GM23338 (cell line): ENCODE data around the gene SYP. TPM values are rescaled to one million over a fixed set of nuclear protein-coding genes. Genes with fewer than 3 reads are reported as not detected.
A peak's percentile ranks its signal among the peaks of the same experiment; 100 is the strongest.

Source experiments
- ATAC-seq: fragments of 200-7000 bp; cut with Tn5 transposase; 3 replicates; pipeline ENCODE4 v1.9.1; 2020
- DNase-seq: peaks from one replicate; pipeline ENCODE4 v3.0.0-alpha.2; 2015; ENCODE audit warnings: low spot score
- H2AFZ ChIP-seq: fragments of 200-600 bp; sonication (generic); 2 replicates; pipeline ENCODE4 v1.8.0; 2016; ENCODE audit warnings: antibody characterized with exemption, mild to moderate bottlenecking, moderate library complexity
- H3F3A ChIP-seq: fragments of 200-600 bp; sonication (generic); replicated peaks from 2 replicates; pipeline ENCODE4 v1.8.0; 2017; ENCODE audit warnings: antibody characterized with exemption, mixed run types, low read depth
- H3K27ac ChIP-seq: fragments of 200-600 bp; sonication (generic); 2 replicates; pipeline ENCODE4 v1.6.1; 2016; ENCODE audit warnings: low read depth
- H3K27me3 ChIP-seq: fragments of 200-600 bp; sonication (generic); 2 replicates; pipeline ENCODE4 v1.8.0; 2016; ENCODE audit warnings: mild to moderate bottlenecking, mixed run types, moderate library complexity; ENCODE audit not compliant: insufficient read depth
- H3K36me3 ChIP-seq: fragments of 200-600 bp; sonication (generic); 2 replicates; pipeline ENCODE4 v1.8.0; 2016; ENCODE audit warnings: mild to moderate bottlenecking; ENCODE audit not compliant: insufficient read depth
- H3K4me1 ChIP-seq: fragments of 200-600 bp; sonication (generic); 2 replicates; pipeline ENCODE4 v1.8.0; 2016; ENCODE audit warnings: mild to moderate bottlenecking, moderate library complexity; ENCODE audit not compliant: insufficient read depth
- H3K4me2 ChIP-seq: fragments of 200-600 bp; sonication (generic); 2 replicates; pipeline ENCODE4 v1.7.1; 2017; ENCODE audit warnings: mixed run types
- H3K4me3 ChIP-seq: fragments of 200-600 bp; sonication (generic); 2 replicates; pipeline ENCODE4 v1.6.1; 2016; ENCODE audit warnings: mixed run types
- H3K79me2 ChIP-seq: fragments of 200-600 bp; sonication (generic); replicated peaks from 2 replicates; pipeline ENCODE4 v1.8.0; 2017; ENCODE audit warnings: mild to moderate bottlenecking; ENCODE audit not compliant: insufficient read depth
- H3K9me2 ChIP-seq: fragments of 200-600 bp; sonication (generic); 2 replicates; pipeline ENCODE4 v1.8.0; 2017; ENCODE audit not compliant: insufficient read depth
- H4K20me1 ChIP-seq: fragments of 200-600 bp; sonication (generic); replicated peaks from 2 replicates; pipeline ENCODE4 v1.8.0; 2017; ENCODE audit warnings: mild to moderate bottlenecking; ENCODE audit not compliant: insufficient read depth
- H3K27ac Mint-ChIP-seq: 2 replicates; pipeline ENCODE4 v1.8.0; 2020; ENCODE audit warnings: inconsistent platforms, mild to moderate bottlenecking, moderate library complexity, mixed read lengths
- H3K27me3 Mint-ChIP-seq: 3 replicates; pipeline ENCODE4 v1.8.0; 2022; ENCODE audit warnings: low read depth, mild to moderate bottlenecking, moderate library complexity, mixed read lengths, inconsistent platforms; ENCODE audit not compliant: insufficient read depth, poor library complexity
- H3K36me3 Mint-ChIP-seq: 3 replicates; pipeline ENCODE4 v1.8.0; 2021; ENCODE audit warnings: low read depth, mild to moderate bottlenecking, inconsistent platforms, moderate library complexity, mixed read lengths
- H3K4me1 Mint-ChIP-seq: 3 replicates; pipeline ENCODE4 v1.8.0; 2020; ENCODE audit warnings: mild to moderate bottlenecking, inconsistent platforms, mixed read lengths
- H3K4me3 Mint-ChIP-seq: 3 replicates; pipeline ENCODE4 v1.8.0; 2021; ENCODE audit warnings: moderate library complexity, mild to moderate bottlenecking, inconsistent platforms, mixed read lengths
- H3K9me3 Mint-ChIP-seq: 3 replicates; pipeline ENCODE4 v1.8.0; 2020; ENCODE audit warnings: moderate library complexity, mild to moderate bottlenecking, inconsistent platforms, mixed read lengths
- CREB1 ChIP-seq: fragments of 250-450 bp; sonication (Bioruptor Pico); IDR thresholded peaks from 2 replicates; pipeline ENCODE4 v1.5.0; 2020; ENCODE audit warnings: low read depth, mild to moderate bottlenecking, moderate library complexity
- ETS1 ChIP-seq: IDR thresholded peaks from 2 replicates; pipeline ENCODE4 v1.6.1; 2016; ENCODE audit warnings: antibody characterized with exemption
- EZH2 ChIP-seq: fragments of 200-600 bp; sonication (generic); IDR thresholded peaks from one replicate; pipeline ENCODE4 v1.8.0; 2017; ENCODE audit warnings: antibody characterized with exemption, mild to moderate bottlenecking, low read depth; ENCODE audit not compliant: unreplicated experiment
- EZH2phosphoT487 ChIP-seq: fragments of 200-600 bp; sonication (generic); IDR thresholded peaks from one replicate; pipeline ENCODE4 v1.8.1; 2018; ENCODE audit warnings: antibody characterized with exemption; ENCODE audit not compliant: unreplicated experiment
- NANOG ChIP-seq: IDR thresholded peaks from 2 replicates; pipeline ENCODE4 v1.6.1; 2016; ENCODE audit warnings: antibody characterized with exemption, borderline replicate concordance
- POLR2AphosphoS5 ChIP-seq: IDR thresholded peaks from 2 replicates; pipeline ENCODE4 v1.6.1; 2016; ENCODE audit warnings: antibody characterized with exemption, low read depth
- STAT1 ChIP-seq: IDR thresholded peaks from one replicate; pipeline ENCODE4 v1.6.1; 2016; ENCODE audit warnings: antibody characterized with exemption; ENCODE audit not compliant: unreplicated experiment
- ZNF462 ChIP-seq: fragments of 250-450 bp; sonication (Bioruptor Pico); IDR thresholded peaks from 2 replicates; pipeline ENCODE4 v1.5.0; 2020; ENCODE audit warnings: mild to moderate bottlenecking, moderate library complexity
- polyA plus RNA-seq: library from polyadenylated mRNA; unstranded; fragments of >200 nt; fragmentation: Nextera tagmentation; extraction: Ambion mirVana; gene quantifications from 2 replicates; pipeline ENCODE4 v1.2.1, GENCODE V29; 2016
- total RNA-seq: library from RNA; depleted of rRNA; stranded (reverse); fragments of >200 nt; shearing (Covaris generic); gene quantifications from 2 replicates; pipeline ENCODE4 v1.2.3, GENCODE V29; 2014
- TF ChIP-seq, protein P1 (sequence below), 2 experiments: fragments of 200-600 bp in 1 of 2; sonication (generic) in 1 of 2; conservative IDR thresholded peaks; 2 replicates each; pipeline versions ENCODE4 v1.5.1 to v1.6.1; 2016 to 2017; ENCODE audit warnings: antibody characterized with exemption in 2 of 2, low read depth in 2 of 2, mild to moderate bottlenecking in 2 of 2, moderate library complexity in 1 of 2

SYP gene
- total and polyA plus RNA-seq, 2 experiments from 2014 or later: 3.7 to 9.1 TPM

GRCh38 chrX:49175435-49176274 lies 24.3 kb downstream of the SYP start:
- peaks cover 29% of the 10 kb centered on the region for H3K27me3 ChIP-seq
- DNase-seq (no peak), ATAC-seq (no peak)
- no peak for TF ChIP-seq POLR2AphosphoS5
- TF ChIP-seq, protein P1, sequence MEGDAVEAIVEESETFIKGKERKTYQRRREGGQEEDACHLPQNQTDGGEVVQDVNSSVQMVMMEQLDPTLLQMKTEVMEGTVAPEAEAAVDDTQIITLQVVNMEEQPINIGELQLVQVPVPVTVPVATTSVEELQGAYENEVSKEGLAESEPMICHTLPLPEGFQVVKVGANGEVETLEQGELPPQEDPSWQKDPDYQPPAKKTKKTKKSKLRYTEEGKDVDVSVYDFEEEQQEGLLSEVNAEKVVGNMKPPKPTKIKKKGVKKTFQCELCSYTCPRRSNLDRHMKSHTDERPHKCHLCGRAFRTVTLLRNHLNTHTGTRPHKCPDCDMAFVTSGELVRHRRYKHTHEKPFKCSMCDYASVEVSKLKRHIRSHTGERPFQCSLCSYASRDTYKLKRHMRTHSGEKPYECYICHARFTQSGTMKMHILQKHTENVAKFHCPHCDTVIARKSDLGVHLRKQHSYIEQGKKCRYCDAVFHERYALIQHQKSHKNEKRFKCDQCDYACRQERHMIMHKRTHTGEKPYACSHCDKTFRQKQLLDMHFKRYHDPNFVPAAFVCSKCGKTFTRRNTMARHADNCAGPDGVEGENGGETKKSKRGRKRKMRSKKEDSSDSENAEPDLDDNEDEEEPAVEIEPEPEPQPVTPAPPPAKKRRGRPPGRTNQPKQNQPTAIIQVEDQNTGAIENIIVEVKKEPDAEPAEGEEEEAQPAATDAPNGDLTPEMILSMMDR (conservative IDR thresholded peaks at IDR 0.05; ENCODE audit: low read depth in 2 of 2): peak in 1 of 2 experiments; percentile 22; a peak in 2 of 4 replicates
- no peak overlapping the region for H3K27ac Mint-ChIP-seq
- H3K27ac ChIP-seq: no peak overlapping the region
- H2AFZ ChIP-seq: no peak overlapping the region
- H3K36me3 Mint-ChIP-seq: peaks cover 29% of the 10 kb centered on the region
- peaks cover 17% of the 10 kb centered on the region for H3K27me3 Mint-ChIP-seq
- H3K4me2 ChIP-seq: no peak overlapping the region
- no peak overlapping the region for H3K4me3 Mint-ChIP-seq
- H3K9me3 Mint-ChIP-seq: no peaks in the 10 kb centered on the region; the same call in 2 of the 3 replicates
- peaks cover 14% of the 10 kb centered on the region for H3K4me1 Mint-ChIP-seq
- H3K4me3 ChIP-seq: no peak overlapping the region
- H3F3A ChIP-seq: no peaks in the 10 kb centered on the region
- H3K4me1 ChIP-seq: no peaks in the 10 kb centered on the region
- H3K36me3 ChIP-seq: no peaks in the 10 kb centered on the region
- H3K9me2 ChIP-seq: no peaks in the 10 kb centered on the region
- H4K20me1 ChIP-seq: no peaks in the 10 kb centered on the region
- H3K79me2 ChIP-seq: no peaks in the 10 kb centered on the region

- Mint-ChIP-seq H3K27ac (no peak overlapping the region), H3K27me3 (peaks cover 17% of the 10 kb centered on the region), H3K9me3 (no peaks in the 10 kb centered on the region; the same call in 2 of the 3 replicates), H3K4me1 (peaks cover 14% of the 10 kb centered on the region), H3K36me3 (peaks cover 22% of the 10 kb centered on the region), H3K4me3 (no peak overlapping the region)
- Histone ChIP-seq H3K9me2 (no peaks in the 10 kb centered on the region), H3K27ac (no peak overlapping the region), H4K20me1 (no peaks in the 10 kb centered on the region), H3F3A (no peaks in the 10 kb centered on the region), H3K27me3 (peaks cover 37% of the 10 kb centered on the region), H2AFZ (no peak overlapping the region), H3K4me3 (no peak overlapping the region), H3K4me2 (no peak overlapping the region), H3K4me1 (no peaks in the 10 kb centered on the region), H3K79me2 (no peaks in the 10 kb centered on the region), H3K36me3 (no peaks in the 10 kb centered on the region)
- DNase-seq (no peak), ATAC-seq (peak; percentile 36)
- TF ChIP-seq CREB1 (CRISPR knock-in tag) (no peak), EZH2phosphoT487 (no peak), EZH2 (no peak), STAT1 (no peak), ETS1 (no peak), ZNF462 (CRISPR knock-in tag) (no peak), NANOG (no peak), POLR2AphosphoS5 (no peak)
- TF ChIP-seq, protein P1 (conservative IDR thresholded peaks at IDR 0.05; ENCODE audit: low read depth in 2 of 2): no peak
These were observed 25.3 kb downstream of the SYP start for GRCh38 chrX:49174723-49175122.
